HepG2 (cell line): ENCODE data around the gene CSNK1D. TPM values are rescaled to one million over a fixed set of nuclear protein-coding genes. Genes with fewer than 3 reads are reported as not detected.

ENCODE experiments used
- ATF7-NPFF ChIP-seq: sonication (generic); formaldehyde crosslinking; IDR thresholded peaks from 2 replicates; pipeline ENCODE4 v1.8.1; 2023; ENCODE audit warnings: mild to moderate bottlenecking, low read depth, missing genetic modification reagents, moderate library complexity
- BCL6 ChIP-seq: IDR thresholded peaks from 2 replicates; pipeline ENCODE4 v1.6.1; 2016; ENCODE audit warnings: missing genetic modification reagents, missing compliant biosample characterization
- CCAR2 ChIP-seq: fragments of 200-400 bp; formaldehyde crosslinking; optimal IDR thresholded peaks from 2 replicates; pipeline ENCODE3; 2018; ENCODE audit warnings: low read depth, mild to moderate bottlenecking, low read length, moderate library complexity
- CREB1 ChIP-seq, 2 experiments: fragments of 450-650 bp in 1 of 2; IDR thresholded peaks; 2 replicates each; pipeline ENCODE4 v1.6.1; 2016 to 2017; ENCODE audit warnings: control low read depth in 1 of 2, mild to moderate bottlenecking in 1 of 2, missing compliant biosample characterization in 1 of 2, missing genetic modification characterization in 1 of 2
- DMAP1 ChIP-seq: IDR thresholded peaks from 2 replicates; pipeline ENCODE4 v1.6.1; 2016
- FOXK2 ChIP-seq: fragments of 450-650 bp; IDR thresholded peaks from 2 replicates; pipeline ENCODE4 v1.6.1; 2016
- MEF2D ChIP-seq: sonication (generic); formaldehyde crosslinking; IDR thresholded peaks from 2 replicates; pipeline ENCODE4 v1.5.1; 2020; ENCODE audit warnings: mild to moderate bottlenecking, missing genetic modification reagents
- POLR2AphosphoS5 ChIP-seq: IDR thresholded peaks from 2 replicates; pipeline ENCODE4 v1.6.1; 2012; ENCODE audit warnings: low read depth, low read length
- RARA ChIP-seq: IDR thresholded peaks from 2 replicates; pipeline ENCODE4 v1.6.1; 2016; ENCODE audit warnings: missing genetic modification reagents, missing compliant biosample characterization
- SP4 ChIP-seq: sonication (generic); formaldehyde crosslinking; IDR thresholded peaks from 2 replicates; pipeline ENCODE4 v1.8.1; 2023; ENCODE audit warnings: mild to moderate bottlenecking, missing genetic modification reagents
- TAF1 ChIP-seq: sonication (generic); formaldehyde crosslinking; IDR thresholded peaks from 2 replicates; pipeline ENCODE4 v1.4.0; 2020; ENCODE audit warnings: missing genetic modification reagents
- ZBTB7A ChIP-seq: sonication (generic); formaldehyde crosslinking; IDR thresholded peaks from 2 replicates; pipeline ENCODE4 v1.8.0; 2022; ENCODE audit warnings: mild to moderate bottlenecking, missing genetic modification reagents
- ZNF275 ChIP-seq: sonication (generic); formaldehyde crosslinking; IDR thresholded peaks from 2 replicates; pipeline ENCODE4 v1.8.0; 2022; ENCODE audit warnings: missing genetic modification reagents, mild to moderate bottlenecking, inconsistent platforms, borderline replicate concordance
- ZNF296 ChIP-seq: sonication (generic); formaldehyde crosslinking; conservative IDR thresholded peaks from 2 replicates; pipeline ENCODE4 v1.5.0; 2020; ENCODE audit warnings: mild to moderate bottlenecking, missing genetic modification reagents
- ZNF572 ChIP-seq: sonication (generic); formaldehyde crosslinking; IDR thresholded peaks from 2 replicates; pipeline ENCODE4 v1.5.1; 2020; ENCODE audit warnings: mild to moderate bottlenecking, missing genetic modification reagents
- ZNF614 ChIP-seq: IDR thresholded peaks from 2 replicates; pipeline ENCODE4 v1.6.1; 2018; ENCODE audit warnings: missing biosample characterization, missing genetic modification reagents, inconsistent platforms, borderline replicate concordance
- polyA plus RNA-seq, 8 experiments: library from polyadenylated mRNA; depleted of rRNA in 3 of 8; stranded (reverse) in 7 of 8; unstranded in 1 of 8; fragments of >200 nt; fragmentation: Illumina TruSeq in 4 of 8; extraction: Trizol in 4 of 8; gene quantifications; 2 replicates each; pipeline versions ENCODE4 v1.2.1 to v1.2.3, GENCODE V29; 2011 to 2016; ENCODE audit warnings: low read depth in 4 of 8, missing spikeins in 1 of 8, mixed read lengths in 1 of 8; ENCODE audit not compliant: insufficient read depth in 1 of 8
- total RNA-seq, 5 experiments: library from RNA; depleted of rRNA; stranded (reverse); fragments of >200 nt; fragmentation: Illumina TruSeq; extraction: Trizol; gene quantifications; 2 replicates each; pipeline ENCODE4 v1.2.3, GENCODE V29; 2016; ENCODE audit warnings: low read depth in 1 of 5
- TF ChIP-seq, protein P1 (sequence below): sonication (generic); formaldehyde crosslinking; IDR thresholded peaks from 2 replicates; pipeline ENCODE4 v1.4.0; 2020; ENCODE audit warnings: missing genetic modification reagents, mild to moderate bottlenecking, borderline replicate concordance
- TF ChIP-seq, protein P2 (sequence below): sonication (generic); formaldehyde crosslinking; IDR thresholded peaks from 2 replicates; pipeline ENCODE4 v1.5.1; 2020; ENCODE audit warnings: mild to moderate bottlenecking, missing genetic modification reagents, borderline replicate concordance
- TF ChIP-seq, protein P3 (sequence below): sonication (generic); formaldehyde crosslinking; conservative IDR thresholded peaks from 2 replicates; pipeline ENCODE4 v1.4.0; 2020; ENCODE audit warnings: mild to moderate bottlenecking, missing genetic modification reagents, moderate library complexity

Gene CSNK1D
- total and polyA plus RNA-seq, 2 of the 13 experiments (the other 11 are each of a cell fraction or from before 2014, with no cell fraction given), result 31.5 to 128 TPM

- TF ChIP-seq DMAP1 (peak; percentile 81), ZNF275 (CRISPR knock-in tag) (no peak), ZNF296 (peak; percentile 58; the same call in 1 of the 2 replicates), ZNF614 (CRISPR knock-in tag) (peak; percentile 45; the same call in 1 of the 2 replicates), BCL6 (CRISPR knock-in tag) (peak; percentile 26; the same call in 1 of the 2 replicates), ZNF572 (0 out of 2 replicates have a peak, but pooled peaks have one; percentile 34), RARA (CRISPR knock-in tag) (peak; percentile 50), MEF2D (peak; percentile 85), CCAR2 (no peak), CREB1 (IDR thresholded peaks at IDR 0.05) (no peak), CREB1 (CRISPR knock-in tag; IDR thresholded peaks at IDR 0.05) (no peak), ATF7-NPFF (peak; percentile 55; the same call in 1 of the 2 replicates), SP4 (CRISPR knock-in tag) (peak; percentile 68; the same call in 1 of the 2 replicates), POLR2AphosphoS5 (peak; percentile 24; the same call in 1 of the 2 replicates), FOXK2 (no peak), TAF1 (CRISPR knock-in tag) (no peak), ZBTB7A (CRISPR knock-in tag) (peak; percentile 90; the same call in 1 of the 2 replicates)
- TF ChIP-seq, protein P1, sequence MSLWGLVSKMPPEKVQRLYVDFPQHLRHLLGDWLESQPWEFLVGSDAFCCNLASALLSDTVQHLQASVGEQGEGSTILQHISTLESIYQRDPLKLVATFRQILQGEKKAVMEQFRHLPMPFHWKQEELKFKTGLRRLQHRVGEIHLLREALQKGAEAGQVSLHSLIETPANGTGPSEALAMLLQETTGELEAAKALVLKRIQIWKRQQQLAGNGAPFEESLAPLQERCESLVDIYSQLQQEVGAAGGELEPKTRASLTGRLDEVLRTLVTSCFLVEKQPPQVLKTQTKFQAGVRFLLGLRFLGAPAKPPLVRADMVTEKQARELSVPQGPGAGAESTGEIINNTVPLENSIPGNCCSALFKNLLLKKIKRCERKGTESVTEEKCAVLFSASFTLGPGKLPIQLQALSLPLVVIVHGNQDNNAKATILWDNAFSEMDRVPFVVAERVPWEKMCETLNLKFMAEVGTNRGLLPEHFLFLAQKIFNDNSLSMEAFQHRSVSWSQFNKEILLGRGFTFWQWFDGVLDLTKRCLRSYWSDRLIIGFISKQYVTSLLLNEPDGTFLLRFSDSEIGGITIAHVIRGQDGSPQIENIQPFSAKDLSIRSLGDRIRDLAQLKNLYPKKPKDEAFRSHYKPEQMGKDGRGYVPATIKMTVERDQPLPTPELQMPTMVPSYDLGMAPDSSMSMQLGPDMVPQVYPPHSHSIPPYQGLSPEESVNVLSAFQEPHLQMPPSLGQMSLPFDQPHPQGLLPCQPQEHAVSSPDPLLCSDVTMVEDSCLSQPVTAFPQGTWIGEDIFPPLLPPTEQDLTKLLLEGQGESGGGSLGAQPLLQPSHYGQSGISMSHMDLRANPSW (CRISPR knock-in tag), result no peak
- TF ChIP-seq, protein P2, sequence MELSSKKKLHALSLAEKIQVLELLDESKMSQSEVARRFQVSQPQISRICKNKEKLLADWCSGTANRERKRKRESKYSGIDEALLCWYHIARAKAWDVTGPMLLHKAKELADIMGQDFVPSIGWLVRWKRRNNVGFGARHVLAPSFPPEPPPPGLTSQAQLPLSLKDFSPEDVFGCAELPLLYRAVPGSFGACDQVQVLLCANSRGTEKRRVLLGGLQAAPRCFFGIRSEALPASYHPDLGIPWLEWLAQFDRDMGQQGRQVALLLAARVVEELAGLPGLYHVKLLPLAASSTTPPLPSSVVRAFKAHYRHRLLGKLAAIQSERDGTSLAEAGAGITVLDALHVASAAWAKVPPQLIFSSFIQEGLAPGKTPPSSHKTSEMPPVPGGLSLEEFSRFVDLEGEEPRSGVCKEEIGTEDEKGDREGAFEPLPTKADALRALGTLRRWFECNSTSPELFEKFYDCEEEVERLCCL (CRISPR knock-in tag), result peak; percentile 86; the same call in 1 of the 2 replicates
- TF ChIP-seq, protein P3, sequence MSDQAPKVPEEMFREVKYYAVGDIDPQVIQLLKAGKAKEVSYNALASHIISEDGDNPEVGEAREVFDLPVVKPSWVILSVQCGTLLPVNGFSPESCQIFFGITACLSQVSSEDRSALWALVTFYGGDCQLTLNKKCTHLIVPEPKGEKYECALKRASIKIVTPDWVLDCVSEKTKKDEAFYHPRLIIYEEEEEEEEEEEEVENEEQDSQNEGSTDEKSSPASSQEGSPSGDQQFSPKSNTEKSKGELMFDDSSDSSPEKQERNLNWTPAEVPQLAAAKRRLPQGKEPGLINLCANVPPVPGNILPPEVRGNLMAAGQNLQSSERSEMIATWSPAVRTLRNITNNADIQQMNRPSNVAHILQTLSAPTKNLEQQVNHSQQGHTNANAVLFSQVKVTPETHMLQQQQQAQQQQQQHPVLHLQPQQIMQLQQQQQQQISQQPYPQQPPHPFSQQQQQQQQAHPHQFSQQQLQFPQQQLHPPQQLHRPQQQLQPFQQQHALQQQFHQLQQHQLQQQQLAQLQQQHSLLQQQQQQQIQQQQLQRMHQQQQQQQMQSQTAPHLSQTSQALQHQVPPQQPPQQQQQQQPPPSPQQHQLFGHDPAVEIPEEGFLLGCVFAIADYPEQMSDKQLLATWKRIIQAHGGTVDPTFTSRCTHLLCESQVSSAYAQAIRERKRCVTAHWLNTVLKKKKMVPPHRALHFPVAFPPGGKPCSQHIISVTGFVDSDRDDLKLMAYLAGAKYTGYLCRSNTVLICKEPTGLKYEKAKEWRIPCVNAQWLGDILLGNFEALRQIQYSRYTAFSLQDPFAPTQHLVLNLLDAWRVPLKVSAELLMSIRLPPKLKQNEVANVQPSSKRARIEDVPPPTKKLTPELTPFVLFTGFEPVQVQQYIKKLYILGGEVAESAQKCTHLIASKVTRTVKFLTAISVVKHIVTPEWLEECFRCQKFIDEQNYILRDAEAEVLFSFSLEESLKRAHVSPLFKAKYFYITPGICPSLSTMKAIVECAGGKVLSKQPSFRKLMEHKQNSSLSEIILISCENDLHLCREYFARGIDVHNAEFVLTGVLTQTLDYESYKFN, result peak; percentile 94
Observed at GRCh38 chr17:82309656-82310570, 36.4 kb upstream of the CSNK1D start (continued).
